Adrenal gland (tissue), 5 donors: Measurements from ENCODE around the gene ME1.

ENCODE experiments used
- CTCF ChIP-seq, 6 experiments: fragments of 450-650 bp in 4 of 6; fragments of 200-600 bp in 2 of 6; sonication (generic) in 1 of 6; IDR thresholded peaks; 1 replicate in 5 of 6; 2 replicates in 1 of 6; pipeline versions ENCODE4 v1.5.1 to v1.8.0; 2016 to 2021; ENCODE audit warnings: antibody characterized with exemption in 6 of 6, mild to moderate bottlenecking in 2 of 6, moderate library complexity in 1 of 6
- POLR2A ChIP-seq, 2 donors: fragments of 450-650 bp; IDR thresholded peaks; one replicate each; pipeline ENCODE4 v1.6.1; 2017; ENCODE audit warnings: antibody characterized with exemption in 2 of 2, mild to moderate bottlenecking in 2 of 2, moderate library complexity in 1 of 2
- donor health status: DM: no; HTN: no; CAD: no.

DNA sequence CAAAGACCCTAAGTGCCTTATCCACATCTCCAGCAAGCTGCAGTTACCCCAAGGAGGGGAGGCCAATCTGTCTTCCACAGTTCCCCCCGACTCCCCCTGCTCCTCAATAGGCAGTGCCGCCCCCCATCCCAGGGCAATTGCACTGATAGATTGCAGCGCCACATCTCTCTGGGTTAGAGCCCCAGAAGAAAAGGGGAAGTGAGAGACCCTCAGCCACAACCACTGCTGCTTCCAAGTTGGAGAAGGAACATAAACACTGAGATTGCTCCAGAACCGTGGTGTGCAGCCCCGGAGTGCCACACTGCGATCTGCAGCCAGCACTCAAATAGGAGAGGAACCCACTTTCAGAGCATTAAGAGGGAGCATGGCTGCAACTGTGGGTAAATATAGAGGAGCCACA, 136.2 kb downstream of the ME1 start:
- TF ChIP-seq CTCF (IDR thresholded peaks at IDR 0.05) (no peak), POLR2A (IDR thresholded peaks at IDR 0.05) (no peak)
